GM12878 (cell line): ENCODE measurements around the gene NPAS3. TPM values are rescaled to one million over a fixed set of nuclear protein-coding genes. Genes with fewer than 3 reads are reported as not detected.

Source experiments
- ATAC-seq: fragments of 200-7000 bp; cut with Tn5 transposase; 3 replicates; pipeline ENCODE4 v1.9.1; 2020; ENCODE audit warnings: mild to moderate bottlenecking, moderate library complexity
- BruUV-seq: library from RNA; stranded (reverse); fragments of 400-500 nt; replicated peaks from 2 replicates; lab custom pipeline; 2021; lab: Mats Ljungman, UMichigan
- CTCF ChIA-PET: fragments of 300-600 bp; sonication (Branson Sonifier 250); formaldehyde crosslinking; extraction: SDS; loops from one replicate; lab custom pipeline; 2021; ENCODE audit warnings: inconsistent platforms; lab: Yijun Ruan, JAX
- POLR2A ChIA-PET: fragments of 350-600 bp; formaldehyde crosslinking; extraction: SDS; loops from one replicate; lab custom pipeline; 2021; ENCODE audit warnings: inconsistent platforms; lab: Charles Lee
- RAD21 ChIA-PET: fragments of 300-600 bp; sonication (Branson Sonifier 250); formaldehyde crosslinking; loops from one replicate; lab custom pipeline; 2023; ENCODE audit warnings: antibody characterized with exemption; ENCODE audit not compliant: unreplicated experiment; lab: Charles Lee
- SMC1A ChIA-PET: fragments of 300-600 bp; sonication (Branson Sonifier 250); formaldehyde crosslinking; loops from one replicate; lab custom pipeline; 2023; ENCODE audit not compliant: unreplicated experiment, uncharacterized antibody; lab: Charles Lee
- DNase-seq: peaks from one replicate; pipeline ENCODE4 v3.0.0-alpha.2; 2011; ENCODE audit warnings: low read depth, low spot score
- FAIRE-seq: peaks from 3 replicates; lab custom pipeline; 2011; peaks lifted over from hg19 to GRCh38; lab: Jason Lieb, UNC
- H2AFZ ChIP-seq: 2 replicates; pipeline ENCODE4 v1.6.0; 2011; ENCODE audit warnings: low read depth, low read length, control low read depth; ENCODE audit not compliant: control insufficient read depth
- H3K27ac ChIP-seq: 2 replicates; pipeline ENCODE4 v1.5.1; 2011; ENCODE audit warnings: control low read depth; ENCODE audit not compliant: control insufficient read depth, insufficient read depth
- H3K27me3 ChIP-seq, 2 experiments: replicated peaks in 1 of 2; 2 replicates each; pipeline versions ENCODE4 v1.6.0 to v1.6.1; 2011; ENCODE audit warnings: low read length in 1 of 2; ENCODE audit not compliant: control insufficient read depth in 2 of 2, insufficient read depth in 2 of 2
- H3K36me3 ChIP-seq, 2 experiments: 2 replicates each; pipeline ENCODE4 v1.5.1; 2011; ENCODE audit warnings: low read length in 1 of 2; ENCODE audit not compliant: control insufficient read depth in 2 of 2, insufficient read depth in 2 of 2
- H3K4me1 ChIP-seq: 2 replicates; pipeline ENCODE4 v1.6.1; 2011; ENCODE audit warnings: mild to moderate bottlenecking, low read length, moderate library complexity, mixed read lengths; ENCODE audit not compliant: control insufficient read depth, insufficient read depth
- H3K4me2 ChIP-seq: 2 replicates; pipeline ENCODE4 v1.6.0; 2011; ENCODE audit warnings: control low read depth; ENCODE audit not compliant: control insufficient read depth, insufficient read depth
- H3K4me3 ChIP-seq: fragments of 200-600 bp; sonication (generic); 2 replicates; pipeline ENCODE4 v1.5.1; 2016
- H3K79me2 ChIP-seq: 2 replicates; pipeline ENCODE4 v1.6.0; 2011; ENCODE audit warnings: low read length; ENCODE audit not compliant: control insufficient read depth, insufficient read depth
- H3K9ac ChIP-seq: 2 replicates; pipeline ENCODE4 v1.8.0; 2011; ENCODE audit warnings: low read length, control low read depth, mixed read lengths; ENCODE audit not compliant: control insufficient read depth, insufficient read depth
- H3K9me3 ChIP-seq: replicated peaks from 3 replicates; pipeline ENCODE4 v1.5.1; 2011; ENCODE audit warnings: mild to moderate bottlenecking, low read length; ENCODE audit not compliant: control insufficient read depth, insufficient read depth
- H4K20me1 ChIP-seq: 2 replicates; pipeline ENCODE4 v1.6.0; 2011; ENCODE audit not compliant: control insufficient read depth, insufficient read depth
- ASH2L ChIP-seq: fragments of 300-600, 200-600 bp; sonication (generic); IDR thresholded peaks from 2 replicates; pipeline ENCODE4 v1.6.1; 2017; ENCODE audit warnings: low read depth, mild to moderate bottlenecking, borderline replicate concordance
- CBX3 ChIP-seq: fragments of 200-600 bp; sonication (generic); IDR thresholded peaks from 2 replicates; pipeline ENCODE4 v1.6.1; 2016; ENCODE audit warnings: low read depth, borderline replicate concordance
- CEBPB ChIP-seq, 2 experiments: fragments of 150-350 bp in 1 of 2; IDR thresholded peaks; 2 replicates each; pipeline ENCODE4 v1.6.1; 2012 to 2014; ENCODE audit warnings: low read depth in 2 of 2, low read length in 2 of 2, borderline replicate concordance in 1 of 2, inconsistent platforms in 1 of 2
- CHD4 ChIP-seq: fragments of 200-600 bp; sonication (generic); IDR thresholded peaks from 2 replicates; pipeline ENCODE4 v1.6.1; 2016; ENCODE audit warnings: mild to moderate bottlenecking
- CREM ChIP-seq: IDR thresholded peaks from 2 replicates; pipeline ENCODE4 v1.6.1; 2014; ENCODE audit warnings: antibody characterized with exemption, low read depth
- ETV6 ChIP-seq, 2 experiments: fragments of 450-650 bp in 1 of 2; IDR thresholded peaks in 1 of 2; conservative IDR thresholded peaks in 1 of 2; 2 replicates each; pipeline ENCODE4 v1.6.1; 2014; ENCODE audit warnings: antibody characterized with exemption in 1 of 2, borderline replicate concordance in 1 of 2, low read depth in 1 of 2, mild to moderate bottlenecking in 1 of 2, moderate library complexity in 1 of 2
- FOS ChIP-seq: IDR thresholded peaks from 3 replicates; pipeline ENCODE4 v1.6.1; 2011; ENCODE audit warnings: borderline replicate concordance; ENCODE audit not compliant: insufficient read length; ENCODE audit errors: extremely low read depth
- HCFC1 ChIP-seq: fragments of 150-350 bp; IDR thresholded peaks from 2 replicates; pipeline ENCODE4 v1.6.1; 2014; ENCODE audit warnings: low read length
- MTA2 ChIP-seq: fragments of 450-650 bp; IDR thresholded peaks from 2 replicates; pipeline ENCODE4 v1.6.1; 2016; ENCODE audit warnings: low read depth, mild to moderate bottlenecking, moderate library complexity
- MYB ChIP-seq: fragments of 150-350 bp; IDR thresholded peaks from 2 replicates; pipeline ENCODE4 v1.6.1; 2014; ENCODE audit warnings: mild to moderate bottlenecking, low read depth, low read length, borderline replicate concordance
- NFIC ChIP-seq: IDR thresholded peaks from 2 replicates; pipeline ENCODE4 v1.6.1; 2012; ENCODE audit warnings: low read depth, mild to moderate bottlenecking, inconsistent platforms, low read length, moderate library complexity
- NFYA ChIP-seq: IDR thresholded peaks from 2 replicates; pipeline ENCODE4 v1.6.1; 2011; ENCODE audit warnings: low read depth, mild to moderate bottlenecking, low read length, improper control_type of control experiment, borderline replicate concordance
- PAX5 ChIP-seq: IDR thresholded peaks from 2 replicates; pipeline ENCODE4 v1.6.1; 2011; ENCODE audit warnings: low read depth, low read length, borderline replicate concordance
- POLR2A ChIP-seq: IDR thresholded peaks from 2 replicates; pipeline ENCODE4 v1.6.1; 2011; ENCODE audit warnings: low read depth, mild to moderate bottlenecking, low read length
- POLR2AphosphoS2 ChIP-seq: IDR thresholded peaks from 2 replicates; pipeline ENCODE4 v1.6.1; 2011; ENCODE audit warnings: low read depth, mild to moderate bottlenecking, low read length, improper control_type of control experiment, moderate library complexity
- POLR2AphosphoS5 ChIP-seq: IDR thresholded peaks from 2 replicates; pipeline ENCODE4 v1.6.1; 2011; ENCODE audit warnings: mild to moderate bottlenecking, low read length, inconsistent platforms
- RAD51 ChIP-seq: fragments of 450-650 bp; IDR thresholded peaks from 2 replicates; pipeline ENCODE4 v1.6.1; 2016; ENCODE audit warnings: moderate library complexity, mild to moderate bottlenecking, inconsistent platforms
- RCOR1 ChIP-seq: conservative IDR thresholded peaks from 2 replicates; pipeline ENCODE4 v1.6.1; 2012; ENCODE audit warnings: low read depth, low read length, improper control_type of control experiment
- SMC3 ChIP-seq: IDR thresholded peaks from 2 replicates; pipeline ENCODE4 v1.6.1; 2011; ENCODE audit warnings: low read length, improper control_type of control experiment, borderline replicate concordance
- SP1 ChIP-seq: IDR thresholded peaks from one replicate; pipeline ENCODE4 v1.6.1; 2011; ENCODE audit warnings: low read depth, low read length
- WRNIP1 ChIP-seq: IDR thresholded peaks from 2 replicates; pipeline ENCODE4 v1.6.1; 2011; ENCODE audit warnings: low read depth, low read length, improper control_type of control experiment, borderline replicate concordance
- WGBS: methylation state at CpG from one replicate; pipeline ENCODE4 v1.1.6; 2016; ENCODE audit warnings: low lambda C conversion rate; ENCODE audit not compliant: insufficient replicate concordance, insufficient coverage; ENCODE audit errors: missing lambda C conversion rate; 5-methylcytosine and 5-hydroxymethylcytosine counted together
- in situ Hi-C: fragments of 300-500 bp; cut with MboI; formaldehyde crosslinking; loops from 9 replicates; pipeline ENCODE4 v1.14.3; 2018; ENCODE audit warnings: mixed read lengths
- intact Hi-C: fragments of 100-400 bp; cut with micrococcal nuclease; formaldehyde crosslinking; loops from one replicate; pipeline ENCODE4 v1.14.2; 2022; ENCODE audit not compliant: unreplicated experiment
- polyA plus RNA-seq, 11 experiments: library from polyadenylated mRNA; depleted of rRNA in 4 of 11; unstranded in 6 of 11; stranded (reverse) in 5 of 11; fragments of >200 nt; fragmentation: Nextera tagmentation in 4 of 11; fragmentation: Illumina TruSeq in 1 of 11; extraction: Ambion mirVana in 4 of 11; extraction: Trizol in 1 of 11; gene quantifications; 1 replicate in 1 of 11; 2 replicates in 10 of 11; pipeline versions ENCODE4 v1.2.1 to v1.2.3, GENCODE V29; 2011 to 2016; ENCODE audit warnings: inconsistent platforms in 2 of 11, missing spikeins in 2 of 11, low read depth in 1 of 11
- total RNA-seq, 4 experiments: library from RNA; depleted of rRNA in 3 of 4; stranded (reverse); fragments of >200 nt in 3 of 4; fragmentation: Illumina TruSeq in 1 of 4; extraction: Trizol in 1 of 4; gene quantifications; 2 replicates each; pipeline versions ENCODE4 v1.2.1 to v1.2.3, GENCODE V29; 2013 to 2021
- TF ChIP-seq, protein P1 (sequence below): fragments of 450-650 bp; IDR thresholded peaks from 2 replicates; pipeline ENCODE4 v1.6.1; 2016; ENCODE audit warnings: mild to moderate bottlenecking

Gene NPAS3
- total and polyA plus RNA-seq, 10 of the 15 experiments (the other 5 are each of a cell fraction or from before 2014, with no cell fraction given), result under 0.01 to 2.7 (median 0.03) TPM; not detected in 6

DNA sequence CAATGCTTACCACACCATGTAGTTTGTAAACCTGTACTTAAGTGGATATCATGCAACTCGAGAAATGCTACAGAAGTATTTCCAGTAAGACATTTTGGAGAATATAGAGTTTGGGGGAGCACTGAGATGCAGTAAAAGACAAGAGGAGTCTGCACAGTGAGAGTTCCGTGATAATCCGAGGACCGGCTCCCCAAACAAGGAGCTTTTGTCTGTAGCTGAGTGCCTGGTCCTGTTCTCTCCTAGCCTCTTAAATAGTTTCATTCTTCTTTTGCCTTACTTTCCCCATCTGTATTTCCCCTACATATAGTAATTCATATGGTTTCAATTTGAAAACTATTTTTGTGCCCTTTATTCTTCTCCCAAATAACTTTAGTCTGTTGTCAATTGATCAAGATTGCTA lies 648.1 kb downstream of the NPAS3 start:
- no peak for DNase-seq
- POLR2A ChIA-PET, result interaction anchor here (0.6 to 3.8 kb wide), 2 partner anchors 10 to 35 kb away, joined by 3 to 12 read pairs; no protein-coding TSS in a partner anchor
- no peaks in the 10 kb centered on the region for H3K36me3 ChIP-seq

DNA sequence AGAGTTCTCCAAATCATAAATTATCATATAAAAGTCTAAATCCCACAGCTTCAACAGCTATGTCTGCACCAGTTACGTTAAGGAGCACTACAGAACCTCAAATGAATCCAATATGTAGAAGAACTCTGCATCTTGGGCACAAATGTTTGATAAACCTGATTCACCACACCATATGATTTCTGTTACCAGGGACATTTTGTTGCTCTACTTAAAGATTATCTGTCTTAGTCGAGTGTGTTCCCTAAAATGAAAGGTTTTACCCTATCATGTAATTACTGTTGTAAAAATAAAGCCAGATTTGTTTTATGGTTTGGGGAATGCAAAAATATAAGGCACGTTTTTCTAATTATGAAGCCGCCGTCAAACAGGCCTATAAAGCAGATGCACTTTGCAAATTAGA lies 649.1 kb downstream of the NPAS3 start:
- ATAC-seq, result no peak
- H3K4me2 ChIP-seq, result no peak overlapping the region
- no peak overlapping the region for H3K4me3 ChIP-seq
- intact Hi-C loops, result no loop called here
- H3K27ac ChIP-seq, result no peak overlapping the region
- no TSS peak for BruUV-seq
- no peaks in the 10 kb centered on the region for H3K4me1 ChIP-seq
- H2AFZ ChIP-seq, result no peak overlapping the region
- 39% methylated on average over 5 of the region's 5 CpGs for WGBS
- no peaks in the 10 kb centered on the region for H3K36me3 ChIP-seq
- no peaks in the 10 kb centered on the region for H3K79me2 ChIP-seq
- in situ Hi-C loops, result no loop called here
- H3K27me3 ChIP-seq, result no peaks in the 10 kb centered on the region; a peak in 1 of 4 replicates
- H3K9ac ChIP-seq, result no peak overlapping the region
- CTCF ChIA-PET, result interaction anchor here (1.0 to 2.7 kb wide), 4 partner anchors 8 to 112 kb away, joined by 3 to 11 read pairs (median 4); no protein-coding TSS in a partner anchor
- POLR2A ChIA-PET, result interaction anchor here (1.4 to 3.8 kb wide), 3 partner anchors 9 to 16 kb away, joined by 3 to 12 read pairs (median 4); no protein-coding TSS in a partner anchor
- no peaks in the 10 kb centered on the region for H4K20me1 ChIP-seq
- no peak for DNase-seq
- FAIRE-seq, result no peak
- SMC1A ChIA-PET, result interaction anchor here (1.0 to 6.0 kb wide), 6 partner anchors 12 to 65 kb away, joined by 3 to 44 read pairs (median 7); no protein-coding TSS in a partner anchor
- no peaks in the 10 kb centered on the region for H3K9me3 ChIP-seq
- RAD21 ChIA-PET, result interaction anchor here (0.9 to 2.2 kb wide), 8 partner anchors 8 to 76 kb away, joined by 3 to 9 read pairs (median 3); no protein-coding TSS in a partner anchor
- no peak for TF ChIP-seq RCOR1
- TF ChIP-seq POLR2AphosphoS5, result no peak
- TF ChIP-seq RAD51, result no peak
- no peak for TF ChIP-seq SP1
- no peak for TF ChIP-seq SMC3
- TF ChIP-seq NFYA, result no peak
- TF ChIP-seq CEBPB (IDR thresholded peaks at IDR 0.05; ENCODE audit: borderline replicate concordance in 1 of 2, low read depth in 2 of 2, low read length in 2 of 2), result no peak
- TF ChIP-seq POLR2A, result no peak
- no peak for TF ChIP-seq CREM
- TF ChIP-seq CBX3, result no peak
- TF ChIP-seq ASH2L, result no peak
- TF ChIP-seq, protein P1, sequence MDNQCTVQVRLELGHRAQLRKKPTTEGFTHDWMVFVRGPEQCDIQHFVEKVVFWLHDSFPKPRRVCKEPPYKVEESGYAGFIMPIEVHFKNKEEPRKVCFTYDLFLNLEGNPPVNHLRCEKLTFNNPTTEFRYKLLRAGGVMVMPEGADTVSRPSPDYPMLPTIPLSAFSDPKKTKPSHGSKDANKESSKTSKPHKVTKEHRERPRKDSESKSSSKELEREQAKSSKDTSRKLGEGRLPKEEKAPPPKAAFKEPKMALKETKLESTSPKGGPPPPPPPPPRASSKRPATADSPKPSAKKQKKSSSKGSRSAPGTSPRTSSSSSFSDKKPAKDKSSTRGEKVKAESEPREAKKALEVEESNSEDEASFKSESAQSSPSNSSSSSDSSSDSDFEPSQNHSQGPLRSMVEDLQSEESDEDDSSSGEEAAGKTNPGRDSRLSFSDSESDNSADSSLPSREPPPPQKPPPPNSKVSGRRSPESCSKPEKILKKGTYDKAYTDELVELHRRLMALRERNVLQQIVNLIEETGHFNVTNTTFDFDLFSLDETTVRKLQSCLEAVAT, result no peak
- no peak for TF ChIP-seq ETV6 (conservative IDR thresholded peaks at IDR 0.05 in 1 of 2, IDR thresholded peaks at IDR 0.05 in 1 of 2; ENCODE audit: borderline replicate concordance in 1 of 2, low read depth in 1 of 2)
- no peak for TF ChIP-seq MTA2

More for the DNA sequence above, 648.1 kb downstream of the NPAS3 start:
- FAIRE-seq, result no peak
- H3K79me2 ChIP-seq, result no peaks in the 10 kb centered on the region
- SMC1A ChIA-PET, result interaction anchor here (1.0 to 6.0 kb wide), 4 partner anchors 12 to 66 kb away, joined by 3 to 44 read pairs (median 18); no protein-coding TSS in a partner anchor
- H3K4me2 ChIP-seq, result no peak overlapping the region
- CTCF ChIA-PET, result interaction anchor here (1.0 to 1.1 kb wide), 2 partner anchors 11 to 111 kb away, joined by 3 read pairs; no protein-coding TSS in a partner anchor
- TF ChIP-seq PAX5, result no peak
- no peak for TF ChIP-seq POLR2AphosphoS2
- no peak for TF ChIP-seq WRNIP1
- TF ChIP-seq FOS, result no peak
- TF ChIP-seq MYB, result no peak
- TF ChIP-seq SMC3, result no peak
- TF ChIP-seq NFIC, result no peak
- no peak for TF ChIP-seq HCFC1
- no peak for TF ChIP-seq CHD4
- no peak overlapping the region for H3K9ac ChIP-seq
- no peak overlapping the region for H3K27ac ChIP-seq
- intact Hi-C loops, result no loop called here
- H3K9me3 ChIP-seq, result no peaks in the 10 kb centered on the region
- H4K20me1 ChIP-seq, result no peaks in the 10 kb centered on the region
- no peaks in the 10 kb centered on the region; a peak in 1 of 4 replicates for H3K27me3 ChIP-seq
- WGBS, result 65% methylated on average over 4 of the region's 4 CpGs
- RAD21 ChIA-PET, result interaction anchor here (1.3 to 1.5 kb wide), 2 partner anchors 9 to 13 kb away, joined by 3 read pairs; no protein-coding TSS in a partner anchor
- no peak overlapping the region for H3K4me3 ChIP-seq
- no TSS peak for BruUV-seq
- in situ Hi-C loops, result no loop called here
- no peaks in the 10 kb centered on the region for H3K4me1 ChIP-seq
- no peak overlapping the region for H2AFZ ChIP-seq
- no peak for ATAC-seq
